ENCODE data around the gene OR52K1. TPM values are rescaled to one million over a fixed set of nuclear protein-coding genes. Genes with fewer than 3 reads are reported as not detected.
"Not testable (repeated sequence)": the region's sequence is repeated elsewhere in the genome, so short reads cannot be mapped to it uniquely, and the experiment has no call there.

Gene OR52K1
- total RNA-seq, result not detected

DNA sequence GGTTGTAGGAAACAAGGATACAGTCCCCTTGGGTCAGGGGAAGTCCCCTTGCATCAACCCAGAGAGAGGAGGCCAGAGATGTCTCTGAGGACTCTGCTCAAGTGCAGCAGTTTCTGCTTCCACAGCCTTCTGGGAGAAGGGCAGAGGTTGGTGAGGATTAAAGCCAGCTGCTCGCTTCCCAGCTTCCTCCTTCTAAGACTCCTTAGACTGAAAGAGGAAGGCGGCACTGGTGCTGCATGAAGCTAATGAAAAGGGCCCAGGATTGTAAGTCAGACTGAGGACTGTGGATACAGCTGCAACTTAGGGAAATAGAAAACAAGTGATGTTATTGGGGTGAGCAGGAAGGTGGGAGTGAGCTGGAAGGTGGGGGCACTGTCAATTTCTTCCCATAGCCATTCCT, at the start of gene OR52K1:
Gene OR52K1, plus strand, starts transcription at position 202 of the 400 bp plus-strand sequence. CDS start 6,255 bp downstream, outside the sequence.
- DNase-seq, result no peak

DNA sequence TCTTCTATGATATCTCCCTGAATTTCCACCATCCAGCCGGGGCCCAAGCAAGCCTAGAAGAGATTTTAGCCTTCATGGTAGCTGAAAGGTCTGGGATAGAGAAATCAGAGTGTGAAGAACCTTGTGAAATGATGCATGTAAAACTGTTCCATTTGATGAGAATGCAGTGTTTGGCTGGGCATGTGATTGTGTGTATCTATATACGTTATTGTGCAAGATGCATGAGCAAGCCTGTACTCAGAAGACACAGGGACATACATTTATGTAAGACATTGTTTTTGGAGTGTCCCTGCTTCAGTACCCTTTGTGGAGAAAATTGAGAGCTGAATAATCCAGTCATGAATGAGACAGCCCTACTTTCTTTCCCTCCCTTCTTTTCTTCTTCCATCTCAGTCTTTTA, 48.6 kb upstream of the OR52K1 start:
- DNase-seq, result no peak

DNA sequence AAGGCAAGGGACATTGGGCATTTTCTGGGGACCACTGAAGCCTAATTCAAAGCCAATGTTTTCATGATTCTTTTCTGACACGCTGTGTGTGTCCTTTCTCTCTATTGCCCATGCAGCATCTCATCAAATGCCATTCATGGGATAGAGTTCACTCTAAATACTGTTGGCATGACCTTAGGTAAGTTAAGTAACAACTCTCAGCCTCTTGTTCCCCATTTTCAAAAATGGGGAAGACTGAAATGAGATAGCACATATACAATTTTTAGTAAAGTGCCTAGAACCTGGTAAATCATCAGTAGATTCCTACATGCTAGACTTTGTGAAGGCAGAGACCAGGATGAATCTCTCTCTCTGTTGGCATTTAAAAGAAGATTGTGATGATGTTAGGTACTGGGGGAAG, 46.0 kb upstream of the OR52K1 start:
- DNase-seq, result no peak

DNA sequence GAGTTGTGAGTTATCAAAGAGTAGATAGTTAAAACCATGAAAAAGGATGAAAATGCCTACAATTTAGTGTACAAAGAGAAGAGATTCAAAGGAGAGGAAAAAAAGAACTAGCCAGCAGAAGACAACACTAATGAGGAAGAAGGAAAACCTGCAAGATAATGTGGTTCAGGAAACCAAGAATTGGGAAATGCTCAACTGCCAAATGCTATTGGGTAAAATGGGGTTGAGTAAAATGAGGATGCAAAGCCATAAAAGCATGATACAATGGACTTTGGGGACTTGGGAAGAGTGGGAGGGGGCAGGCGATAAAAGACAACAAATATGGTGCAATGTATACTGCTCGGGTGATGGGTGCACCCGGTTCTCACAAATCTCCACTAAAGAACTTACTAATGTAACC, 40.9 kb upstream of the OR52K1 start:
- DNase-seq, result no peak

DNA sequence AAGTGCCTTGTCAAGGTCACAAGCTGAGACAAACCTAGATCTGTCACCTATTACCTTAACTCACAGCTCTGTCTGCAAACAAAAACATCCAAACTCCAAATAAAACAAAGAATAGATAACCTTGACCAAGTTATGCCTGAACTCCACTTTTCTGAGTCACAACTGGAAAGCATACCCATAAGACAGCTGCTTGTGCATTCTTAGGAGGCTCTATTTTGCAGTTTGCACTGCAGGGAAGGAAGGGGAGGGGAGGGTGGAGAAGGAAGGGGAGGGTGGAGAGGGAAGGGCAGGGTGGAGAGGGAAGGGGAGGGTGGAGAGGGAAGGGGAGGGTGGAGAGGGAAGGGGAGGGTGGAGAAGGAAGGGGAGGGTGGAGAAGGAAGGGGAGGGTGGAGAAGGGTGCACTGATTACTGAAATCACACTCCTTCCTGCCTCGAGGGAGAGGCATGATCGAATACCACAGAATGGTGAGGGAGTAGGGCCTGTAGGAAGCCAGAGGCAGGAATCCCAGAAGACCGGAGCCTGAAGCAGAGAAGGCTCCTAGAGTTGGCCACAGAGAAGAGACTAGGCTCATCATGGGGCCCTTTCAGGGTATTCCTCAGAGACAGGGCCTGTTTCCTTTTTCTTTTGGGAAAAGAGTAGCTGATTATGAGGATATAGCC, 39.1 kb upstream of the OR52K1 start:
- DNase-seq, result no peak

DNA sequence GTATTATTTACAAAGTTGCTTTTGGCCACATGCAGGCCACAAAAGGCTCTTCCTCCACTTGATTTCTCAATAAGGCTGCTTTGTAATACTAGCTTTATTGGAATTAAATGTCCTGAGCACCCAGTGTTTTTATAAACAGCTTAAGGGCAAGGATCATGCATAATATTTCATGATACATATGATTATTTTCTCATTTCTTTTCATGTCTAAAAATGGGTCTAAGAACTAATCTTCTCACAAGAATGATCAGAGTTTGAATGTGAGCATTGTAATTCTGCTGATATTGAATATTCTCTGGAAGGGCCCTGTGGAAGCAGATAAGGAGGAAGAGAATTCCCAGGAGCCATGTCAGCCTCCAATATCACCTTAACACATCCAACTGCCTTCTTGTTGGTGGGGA, 33.5 kb upstream of the OR52K1 start, which contains the start of gene OR52K2:
Gene OR52K2, plus strand, starts transcription at position 301 of the 400 bp plus-strand sequence. Its CDS starts 45 bp downstream, at position 346.
- no peak for DNase-seq

DNA sequence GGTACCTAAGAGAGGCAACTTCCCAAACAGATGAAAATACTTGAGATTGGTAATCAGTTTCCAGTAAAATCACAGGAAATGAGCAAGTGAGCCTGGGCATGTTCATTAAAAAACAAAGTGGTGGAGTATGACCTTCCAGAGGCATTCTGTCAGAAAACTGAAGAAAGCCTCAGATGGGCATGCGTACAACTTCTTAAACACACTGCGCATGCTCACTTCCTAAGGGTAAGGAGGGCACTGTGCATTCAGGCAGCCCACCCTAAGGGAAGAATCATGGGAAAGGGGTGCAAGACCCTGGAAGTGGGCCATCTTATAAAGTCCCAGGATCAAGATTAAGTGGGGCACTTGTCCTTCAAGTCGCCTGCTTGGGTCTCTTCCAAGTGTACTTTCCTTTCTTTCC, 29.3 kb upstream of the OR52K1 start:
- DNase-seq, result no peak

DNA sequence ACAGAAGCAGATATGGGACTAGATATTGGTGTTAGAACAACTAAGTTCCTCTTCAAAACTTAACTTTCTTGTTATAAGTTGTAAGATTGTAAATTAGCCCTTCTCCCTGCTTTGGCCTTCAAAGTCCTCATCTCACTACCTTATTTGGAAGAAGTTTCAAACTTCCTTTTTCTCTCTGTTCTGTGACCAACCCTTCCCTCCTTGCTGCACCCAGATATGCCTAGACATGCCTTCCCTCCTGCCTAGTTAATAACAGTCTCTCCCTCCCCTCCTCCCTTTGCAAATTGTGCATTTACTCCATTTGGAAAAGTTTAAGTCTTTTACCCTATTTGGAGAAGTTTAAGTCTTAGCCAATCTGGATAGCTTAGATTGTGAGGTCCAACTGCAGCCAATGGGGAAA, 28.4 kb upstream of the OR52K1 start:
- no peak for DNase-seq

DNA sequence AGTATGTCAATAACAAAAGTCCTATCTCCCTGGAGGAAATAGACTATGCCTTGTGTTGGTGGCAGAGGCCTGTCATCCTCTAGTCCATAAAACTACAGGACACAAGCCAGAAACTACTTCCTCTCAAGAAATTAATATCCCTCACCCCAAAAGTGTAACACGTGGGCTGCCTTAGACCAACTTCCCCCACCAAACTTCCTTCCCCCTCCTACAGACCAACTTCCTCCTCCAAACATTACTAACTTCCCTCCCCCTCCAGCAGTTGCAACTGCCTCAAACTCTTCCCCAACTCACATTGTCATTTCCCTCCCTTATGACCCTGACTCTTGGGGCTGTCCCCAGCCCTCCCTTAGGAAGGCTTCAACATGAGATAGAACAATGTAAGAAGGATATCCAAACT, 27.0 kb upstream of the OR52K1 start:
- DNase-seq, result no peak

DNA sequence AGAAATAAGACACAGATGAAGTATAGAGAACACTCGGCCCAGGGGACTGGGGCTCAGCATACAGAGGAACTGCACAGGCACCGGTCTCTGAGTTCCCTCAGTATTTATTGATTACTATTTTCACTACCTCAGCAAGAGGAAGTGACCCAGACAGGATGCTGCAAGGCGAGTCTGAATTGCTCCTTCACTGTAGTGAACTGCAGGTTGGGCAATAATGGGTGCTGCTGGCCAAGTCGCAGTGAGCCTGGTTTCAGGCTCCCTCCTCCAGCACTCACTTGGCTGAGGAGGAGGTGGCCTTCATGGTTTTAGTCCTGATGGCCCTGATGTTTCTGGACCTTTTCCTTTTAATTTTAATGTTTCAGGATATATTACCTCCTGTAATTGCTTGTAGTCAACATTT, 22.9 kb upstream of the OR52K1 start:
- no peak for DNase-seq

DNA sequence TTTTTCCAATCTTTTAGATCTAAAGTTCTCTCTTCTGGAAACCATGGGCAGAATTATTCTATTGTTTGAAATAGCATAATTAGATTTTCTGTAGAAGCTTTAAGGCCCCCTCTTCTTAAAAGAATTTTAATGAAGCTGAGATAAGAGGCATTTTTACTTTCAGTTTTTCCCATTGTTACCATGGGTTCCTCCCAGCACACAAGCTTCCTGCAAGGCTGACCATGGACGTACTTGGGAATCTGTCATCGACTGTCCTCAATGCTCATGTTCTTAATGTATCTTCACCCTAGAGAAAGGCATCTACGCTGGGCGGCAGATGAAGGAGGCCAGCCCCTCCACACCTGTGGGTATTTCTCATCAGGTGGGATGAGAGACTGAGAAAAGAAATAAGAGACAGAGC, 22.3 kb upstream of the OR52K1 start:
- no peak for DNase-seq

DNA sequence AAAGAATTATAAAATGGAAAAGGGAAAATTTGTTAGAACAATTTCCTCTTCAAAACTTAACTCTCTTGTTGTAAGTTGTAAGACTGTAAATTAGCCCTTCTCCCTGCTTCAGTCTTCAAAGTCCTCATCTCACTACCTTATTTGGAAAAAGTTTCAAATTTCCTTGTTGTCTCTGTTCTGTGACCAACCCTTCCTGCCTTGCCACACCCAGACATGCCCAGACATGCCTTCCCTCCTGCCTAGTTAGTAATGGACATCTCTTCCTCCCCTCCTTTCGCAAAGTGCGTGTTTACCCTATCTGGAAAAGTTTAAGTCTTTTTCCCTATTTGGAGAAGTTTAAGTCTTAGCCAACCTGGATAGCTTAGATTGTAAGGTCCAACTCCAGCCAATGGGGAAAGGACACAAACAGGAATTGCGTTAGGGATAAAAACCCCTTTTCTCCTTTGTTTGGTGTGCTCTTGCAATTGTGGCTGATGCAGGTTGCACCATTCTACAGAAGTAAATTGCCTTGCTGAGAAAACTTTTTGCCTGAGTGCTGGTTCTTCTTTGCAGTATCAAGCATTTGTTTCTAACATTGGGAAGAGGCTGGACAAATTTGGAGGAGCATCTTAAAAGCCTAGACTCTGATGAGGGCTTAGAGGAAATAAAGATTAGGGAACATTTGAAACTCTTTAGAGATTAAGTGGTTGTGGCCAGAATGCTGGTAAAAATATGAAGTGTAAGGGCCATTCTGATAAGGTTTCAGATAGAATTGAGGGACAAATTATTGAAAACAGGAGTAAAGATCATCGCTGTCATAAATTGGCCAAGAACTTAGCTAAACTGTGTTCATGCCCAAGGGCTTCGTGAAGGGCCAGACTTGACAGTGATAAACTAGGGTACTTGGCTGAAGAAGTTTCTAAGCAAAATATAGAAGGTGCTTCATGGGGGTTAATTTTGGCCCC, 18.0 kb upstream of the OR52K1 start:
- DNase-seq, result no peak

DNA sequence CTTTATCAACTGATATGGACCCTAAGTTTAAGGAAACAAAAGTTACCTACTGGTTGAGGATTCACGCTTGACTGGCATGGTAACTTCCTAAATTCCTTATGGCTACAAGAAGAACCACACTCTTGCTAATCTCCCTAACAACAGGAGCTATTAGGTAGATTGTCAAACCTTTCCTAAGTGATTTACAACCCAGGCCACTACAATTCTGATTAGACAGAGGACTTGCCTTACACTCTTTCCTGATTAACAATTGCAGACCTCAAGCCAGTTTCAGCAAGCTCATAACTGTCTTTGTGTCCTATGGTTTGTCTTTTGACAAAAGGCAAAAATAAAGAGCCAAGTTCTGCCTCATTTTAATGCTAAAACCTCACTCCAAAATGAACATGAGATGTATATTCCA, 17.0 kb upstream of the OR52K1 start:
- no peak for DNase-seq

DNA sequence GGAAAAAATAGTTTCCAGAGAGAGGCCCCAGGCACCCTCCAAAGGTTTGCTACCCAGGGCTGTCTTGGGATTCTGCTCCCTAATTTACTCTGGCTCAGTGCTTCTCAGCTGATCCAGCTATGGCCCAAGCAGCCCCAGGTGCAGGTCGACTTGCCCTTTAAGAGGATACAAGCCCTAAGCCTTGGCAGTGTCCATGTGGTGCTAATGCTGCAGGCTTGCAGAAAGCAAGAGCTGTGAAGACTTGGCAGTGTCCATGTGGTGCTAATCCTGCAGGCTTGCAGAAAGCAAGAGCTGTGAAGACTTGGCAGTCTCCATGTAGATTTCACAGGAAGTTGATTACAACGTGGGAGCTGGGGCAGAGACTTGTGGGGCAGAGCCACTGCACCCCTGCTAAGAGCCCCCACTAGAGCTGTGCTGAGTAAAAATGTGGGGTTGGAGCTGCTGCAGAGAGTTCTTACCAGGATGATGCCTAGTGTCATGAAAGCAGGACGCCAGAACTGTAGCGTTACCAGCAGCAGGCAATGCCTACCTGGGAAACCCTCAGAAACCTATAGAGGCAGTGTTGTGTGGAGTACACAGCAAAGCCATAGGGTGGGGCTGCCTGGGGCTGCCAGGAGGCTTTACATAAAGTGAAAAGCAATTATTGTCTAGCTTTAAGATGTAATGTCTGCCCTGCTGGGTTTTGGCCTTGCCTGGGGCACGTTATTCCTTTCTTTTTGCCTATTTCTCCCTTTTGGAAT, 16.1 kb upstream of the OR52K1 start:
- DNase-seq, result no peak

DNA sequence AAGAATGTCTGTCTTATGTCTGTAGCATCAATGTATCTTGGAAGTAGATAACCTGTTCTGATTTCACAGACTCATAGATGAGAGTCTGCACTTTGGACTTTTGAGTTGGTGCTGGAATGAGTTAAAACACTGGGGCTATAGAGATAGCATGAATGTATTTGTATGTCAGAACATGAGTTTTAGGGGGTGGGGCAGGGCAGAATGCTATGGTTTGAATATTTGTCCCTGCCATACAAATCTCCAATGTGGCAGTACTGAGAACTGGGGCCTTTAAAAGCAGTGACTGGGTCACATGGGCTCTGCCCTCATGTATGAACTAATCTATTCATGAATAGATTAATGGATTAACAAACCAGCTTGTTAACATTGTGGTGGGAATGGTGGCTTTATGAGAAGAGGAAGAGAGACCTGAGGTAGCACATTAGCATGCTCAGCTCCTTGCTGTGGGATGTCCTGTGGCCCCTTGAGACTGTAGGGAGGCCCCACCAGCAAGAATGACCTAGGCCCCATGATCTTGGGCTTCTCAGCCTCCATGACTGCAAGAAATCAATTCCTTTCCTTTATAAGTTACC, 15.5 kb upstream of the OR52K1 start:
- DNase-seq, result no peak

DNA sequence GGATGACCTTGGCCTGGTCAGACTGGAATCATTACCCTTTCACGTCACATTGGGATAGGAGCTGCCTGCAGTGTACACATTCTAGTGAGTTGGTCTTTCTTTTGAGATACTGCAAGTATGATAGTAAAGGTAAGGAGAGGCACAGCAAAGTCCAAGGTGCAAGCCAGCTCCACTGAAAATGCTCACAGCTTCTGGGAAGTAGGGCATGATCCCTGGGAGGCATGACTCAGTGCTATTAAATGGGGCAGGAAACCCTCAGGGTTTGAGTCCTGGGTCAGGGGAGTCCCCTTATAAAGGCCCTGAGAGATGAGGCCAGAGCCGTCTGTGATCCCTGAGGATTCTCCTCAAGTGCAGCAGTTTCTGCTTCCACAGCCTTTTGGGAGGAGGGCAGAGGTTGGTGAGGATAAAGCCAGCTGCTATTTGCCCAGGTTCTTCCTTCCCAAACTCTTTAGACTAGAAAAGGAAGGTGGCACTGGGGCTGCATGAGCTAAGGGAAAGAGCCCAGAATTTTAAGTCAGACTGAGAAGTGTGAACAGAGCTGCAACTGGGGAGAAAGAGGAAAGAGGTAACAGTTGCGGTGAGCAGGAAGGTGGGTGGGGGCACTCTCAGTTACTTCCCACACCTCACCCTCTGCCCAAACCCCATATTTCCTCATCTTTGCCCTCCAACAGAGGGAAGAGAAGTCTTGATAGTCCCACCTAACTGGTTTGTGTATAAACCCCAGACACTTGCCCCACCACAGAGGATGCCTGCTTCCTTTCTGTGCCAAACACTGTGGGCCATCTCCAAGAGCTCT, 14.4 kb upstream of the OR52K1 start:
- DNase-seq, result no peak

DNA sequence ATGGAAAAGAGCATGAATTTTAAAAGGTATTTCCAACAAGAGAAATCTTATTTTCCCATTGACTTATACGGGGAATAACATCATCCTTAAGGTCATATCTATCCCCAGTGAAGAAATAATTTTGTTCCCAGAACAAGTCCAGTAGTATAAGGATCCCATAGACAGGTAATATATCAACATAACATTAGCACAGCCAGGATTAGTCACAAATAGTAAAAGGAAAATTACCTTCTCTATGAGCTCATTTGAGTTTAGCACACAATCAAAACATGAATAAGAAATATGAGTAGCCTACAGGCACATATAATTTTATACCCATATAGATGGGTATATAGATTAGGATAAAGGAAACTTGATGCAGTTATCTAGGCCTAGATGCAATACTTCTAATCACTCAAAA, 2.8 kb upstream of the OR52K1 start:
- no peak for DNase-seq

DNA sequence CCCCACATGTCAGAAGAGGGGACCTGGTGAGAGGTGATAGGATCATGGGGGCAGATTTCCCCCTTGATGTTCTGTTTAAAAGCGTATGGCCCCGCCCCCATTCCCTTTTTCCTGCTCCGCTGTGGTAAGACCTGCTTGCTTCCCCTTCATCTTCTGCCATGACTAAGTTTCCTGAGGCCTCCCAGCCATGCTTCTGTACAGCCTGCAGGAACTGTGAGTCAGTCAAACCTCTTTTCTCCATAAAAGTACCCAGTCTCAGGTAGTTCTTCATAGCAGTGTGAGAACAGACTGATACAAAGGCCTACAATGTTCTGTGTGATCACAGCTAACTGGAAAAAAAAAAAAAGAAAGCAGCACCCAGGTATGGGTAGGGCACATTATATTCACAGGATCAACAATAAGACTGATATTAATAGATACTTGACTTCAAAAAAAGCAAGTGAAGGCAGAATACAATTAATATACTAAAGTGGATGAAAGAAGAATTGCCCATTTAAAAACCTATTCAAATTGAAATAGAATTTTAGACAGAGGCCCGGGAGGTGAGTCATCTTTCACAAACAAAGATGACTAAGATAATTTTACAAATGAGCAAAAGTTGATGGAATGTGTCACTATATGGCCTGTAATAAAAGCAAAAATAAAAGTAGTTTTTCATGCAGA, 1.7 kb upstream of the OR52K1 start:
- no peak for DNase-seq

DNA sequence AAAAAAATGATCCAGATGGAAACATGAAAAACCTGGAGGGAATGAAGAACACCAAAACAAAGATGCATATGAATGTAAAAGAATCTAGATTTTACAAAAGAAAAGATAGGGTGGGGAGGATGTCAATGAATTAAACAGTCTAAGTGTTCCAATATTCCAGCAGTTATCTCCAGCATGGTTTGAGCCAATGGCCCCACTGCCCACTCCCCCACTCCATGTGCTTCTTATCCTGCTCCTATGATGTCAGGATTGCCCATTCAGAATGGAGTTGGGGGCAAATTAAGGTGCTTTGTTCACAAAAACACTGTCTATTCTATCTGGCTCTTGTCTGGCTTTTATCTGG, 1.2 kb upstream of the OR52K1 start:
- no peak for DNase-seq

DNA sequence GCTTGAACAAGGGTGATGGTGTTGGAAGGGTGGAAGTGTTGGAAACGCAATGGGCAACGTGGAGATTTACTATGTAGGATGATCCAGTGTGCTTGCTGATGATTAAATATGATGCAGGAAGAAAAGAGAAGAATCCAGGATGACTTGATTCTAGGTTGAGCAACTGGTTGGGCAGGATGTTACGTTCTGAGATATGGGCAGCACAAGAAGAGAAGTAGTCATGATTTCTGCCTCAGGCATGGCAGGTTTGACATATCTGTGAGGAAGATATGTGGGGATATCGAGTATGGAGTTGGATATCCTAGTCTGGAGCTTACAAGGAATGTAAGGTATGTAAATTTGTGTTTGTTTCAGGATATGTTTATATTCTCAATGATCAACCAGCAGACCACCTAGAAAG, 1.9 kb downstream of the OR52K1 start:
- no peak for DNase-seq

DNA sequence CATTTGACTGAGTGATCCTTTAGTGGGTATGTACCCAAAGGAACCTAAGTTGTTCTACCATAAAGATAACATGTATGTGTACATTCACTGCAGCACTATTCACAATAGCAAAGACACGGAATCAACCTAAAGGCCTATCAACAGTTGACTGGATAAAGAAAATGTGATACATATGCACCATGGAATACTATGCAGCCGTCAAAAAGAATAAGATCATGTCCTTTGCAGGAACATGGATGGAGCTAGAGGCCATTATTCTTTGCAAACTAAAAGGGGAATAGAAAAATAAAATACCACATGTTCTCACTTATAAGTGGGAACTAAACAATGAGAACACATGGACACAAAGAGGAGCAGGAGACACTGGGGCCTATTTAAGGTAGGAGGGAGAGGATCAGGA, 9.0 kb downstream of the OR52K1 start:
- not testable (repeated sequence) for DNase-seq

Measured in occipital lobe (tissue), 2 donors.